GM12873 (cell line): ENCODE measurements around the gene CASP6.

Experiments used
- TF ChIP-seq, protein P1 (sequence below): IDR thresholded peaks from 2 replicates; pipeline ENCODE4 v1.5.1; 2012; ENCODE audit warnings: low read depth, mild to moderate bottlenecking, moderate library complexity, low read length, control low read depth; ENCODE audit not compliant: insufficient read depth; ENCODE audit errors: missing control alignments

The CASP6 gene

GRCh38 chr4:109645874-109646710 lies 57.2 kb downstream of the CASP6 start:
- TF ChIP-seq, protein P1, sequence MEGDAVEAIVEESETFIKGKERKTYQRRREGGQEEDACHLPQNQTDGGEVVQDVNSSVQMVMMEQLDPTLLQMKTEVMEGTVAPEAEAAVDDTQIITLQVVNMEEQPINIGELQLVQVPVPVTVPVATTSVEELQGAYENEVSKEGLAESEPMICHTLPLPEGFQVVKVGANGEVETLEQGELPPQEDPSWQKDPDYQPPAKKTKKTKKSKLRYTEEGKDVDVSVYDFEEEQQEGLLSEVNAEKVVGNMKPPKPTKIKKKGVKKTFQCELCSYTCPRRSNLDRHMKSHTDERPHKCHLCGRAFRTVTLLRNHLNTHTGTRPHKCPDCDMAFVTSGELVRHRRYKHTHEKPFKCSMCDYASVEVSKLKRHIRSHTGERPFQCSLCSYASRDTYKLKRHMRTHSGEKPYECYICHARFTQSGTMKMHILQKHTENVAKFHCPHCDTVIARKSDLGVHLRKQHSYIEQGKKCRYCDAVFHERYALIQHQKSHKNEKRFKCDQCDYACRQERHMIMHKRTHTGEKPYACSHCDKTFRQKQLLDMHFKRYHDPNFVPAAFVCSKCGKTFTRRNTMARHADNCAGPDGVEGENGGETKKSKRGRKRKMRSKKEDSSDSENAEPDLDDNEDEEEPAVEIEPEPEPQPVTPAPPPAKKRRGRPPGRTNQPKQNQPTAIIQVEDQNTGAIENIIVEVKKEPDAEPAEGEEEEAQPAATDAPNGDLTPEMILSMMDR = no peak

GRCh38 chr4:109640644-109641043 lies 62.6 kb downstream of the CASP6 start:
- TF ChIP-seq, protein P1 = no peak
